Effector memory CD8-positive, alpha-beta T cell (primary cell): ENCODE measurements around the gene SCN9A.

Experiments
- ATAC-seq: fragments of 150-1000 bp; cut with Tn5 transposase; replicated peaks from 2 replicates; pipeline ENCODE4 v1.10.0; 2021; ENCODE audit warnings: mild to moderate bottlenecking, moderate library complexity
- DNase-seq, 3 experiments: peaks; one replicate each; pipeline ENCODE4 v3.0.0; 2021
- H3K27ac Mint-ChIP-seq, 2 donors: one replicate each; pipeline ENCODE4 v1.8.0; 2022; ENCODE audit warnings: mild to moderate bottlenecking in 2 of 2, mixed read lengths in 2 of 2, moderate library complexity in 2 of 2
- H3K27me3 Mint-ChIP-seq, 2 donors: one replicate each; pipeline ENCODE4 v1.8.0; 2022; ENCODE audit warnings: mixed read lengths in 2 of 2
- H3K36me3 Mint-ChIP-seq: one replicate; pipeline ENCODE4 v1.8.0; 2022; ENCODE audit warnings: mild to moderate bottlenecking, moderate library complexity, mixed read lengths; ENCODE audit not compliant: insufficient read depth
- H3K4me1 Mint-ChIP-seq, 2 donors: one replicate each; pipeline ENCODE4 v1.8.0; 2022; ENCODE audit warnings: low read depth in 2 of 2, mixed read lengths in 2 of 2
- H3K4me3 Mint-ChIP-seq, 2 donors: one replicate each; pipeline ENCODE4 v1.8.0; 2022; ENCODE audit warnings: mild to moderate bottlenecking in 2 of 2, mixed read lengths in 2 of 2, moderate library complexity in 2 of 2
- H3K9me3 Mint-ChIP-seq, 2 donors: one replicate each; pipeline ENCODE4 v1.8.0; 2022; ENCODE audit warnings: mixed read lengths in 2 of 2

Gene SCN9A

GRCh38 chr2:166158546-166158945 is 217.2 kb downstream of the SCN9A start:
- ATAC-seq (no peak), DNase-seq (no peak)
- no peak overlapping the region for H3K27ac Mint-ChIP-seq
- no peaks in the 10 kb centered on the region for H3K4me1 Mint-ChIP-seq
- H3K36me3 Mint-ChIP-seq = no peaks in the 10 kb centered on the region
- H3K4me3 Mint-ChIP-seq = no peak overlapping the region
- H3K27me3 Mint-ChIP-seq = peaks cover 5 to 8% of the 10 kb centered on the region in 2 donors
- no peaks in the 10 kb centered on the region for H3K9me3 Mint-ChIP-seq

GRCh38 chr2:166157578-166157977 is 218.2 kb downstream of the SCN9A start:
- Mint-ChIP-seq H3K9me3 (no peaks in the 10 kb centered on the region), H3K4me3 (no peak overlapping the region), H3K27ac (no peak overlapping the region), H3K27me3 (peaks cover 5 to 8% of the 10 kb centered on the region in 2 donors), H3K36me3 (no peaks in the 10 kb centered on the region), H3K4me1 (no peaks in the 10 kb centered on the region)
- ATAC-seq = no peak
- no peak for DNase-seq

GRCh38 chr2:166156985-166157490 is 218.7 kb downstream of the SCN9A start:
- no peaks in the 10 kb centered on the region for H3K9me3 Mint-ChIP-seq
- H3K36me3 Mint-ChIP-seq = no peaks in the 10 kb centered on the region
- H3K27me3 Mint-ChIP-seq = peaks cover 5 to 8% of the 10 kb centered on the region in 2 donors
- no peak overlapping the region for H3K27ac Mint-ChIP-seq
- no peak overlapping the region for H3K4me3 Mint-ChIP-seq
- DNase-seq (no peak), ATAC-seq (no peak)
- H3K4me1 Mint-ChIP-seq = no peaks in the 10 kb centered on the region

DNA sequence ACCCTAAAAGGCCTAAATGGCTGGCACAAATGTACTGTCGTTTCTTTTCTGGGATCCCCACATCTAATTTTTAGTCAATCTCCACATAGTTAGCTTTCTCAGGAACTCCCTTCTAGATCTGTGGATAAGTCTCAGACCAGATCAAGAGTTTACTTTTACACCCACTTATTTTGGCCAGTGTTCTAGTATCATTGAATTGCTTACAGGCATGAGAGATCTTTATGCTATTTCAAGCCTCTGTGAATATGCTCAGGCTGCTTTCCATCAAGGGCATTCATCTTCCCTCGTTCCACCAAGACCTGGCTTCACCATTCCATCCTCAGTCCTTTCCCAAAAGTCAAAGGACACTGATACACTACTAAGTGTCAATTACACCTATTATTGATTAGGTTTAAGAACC is 220.2 kb downstream of the SCN9A start:
- Mint-ChIP-seq H3K27me3 (peaks cover 5 to 8% of the 10 kb centered on the region in 2 donors), H3K4me3 (no peak overlapping the region), H3K4me1 (no peaks in the 10 kb centered on the region), H3K36me3 (no peaks in the 10 kb centered on the region), H3K27ac (no peak overlapping the region), H3K9me3 (no peaks in the 10 kb centered on the region)
- no peak for DNase-seq
- ATAC-seq = no peak

- Mint-ChIP-seq H3K27me3 (peaks cover 5 to 8% of the 10 kb centered on the region in 2 donors), H3K27ac (no peak overlapping the region), H3K9me3 (no peaks in the 10 kb centered on the region), H3K4me3 (no peak overlapping the region), H3K36me3 (no peaks in the 10 kb centered on the region), H3K4me1 (no peaks in the 10 kb centered on the region)
- ATAC-seq (no peak), DNase-seq (no peak)
These were observed 220.9 kb downstream of the SCN9A start for GRCh38 chr2:166154685-166155338.

- ATAC-seq (no peak), DNase-seq (no peak)
- Mint-ChIP-seq H3K36me3 (no peaks in the 10 kb centered on the region), H3K9me3 (no peaks in the 10 kb centered on the region), H3K27ac (no peak overlapping the region), H3K27me3 (peaks cover 0 to 5% of the 10 kb centered on the region in 2 donors), H3K4me3 (no peak overlapping the region), H3K4me1 (no peaks in the 10 kb centered on the region)
These were observed 223.7 kb downstream of the SCN9A start for GRCh38 chr2:166152064-166152463.

DNA sequence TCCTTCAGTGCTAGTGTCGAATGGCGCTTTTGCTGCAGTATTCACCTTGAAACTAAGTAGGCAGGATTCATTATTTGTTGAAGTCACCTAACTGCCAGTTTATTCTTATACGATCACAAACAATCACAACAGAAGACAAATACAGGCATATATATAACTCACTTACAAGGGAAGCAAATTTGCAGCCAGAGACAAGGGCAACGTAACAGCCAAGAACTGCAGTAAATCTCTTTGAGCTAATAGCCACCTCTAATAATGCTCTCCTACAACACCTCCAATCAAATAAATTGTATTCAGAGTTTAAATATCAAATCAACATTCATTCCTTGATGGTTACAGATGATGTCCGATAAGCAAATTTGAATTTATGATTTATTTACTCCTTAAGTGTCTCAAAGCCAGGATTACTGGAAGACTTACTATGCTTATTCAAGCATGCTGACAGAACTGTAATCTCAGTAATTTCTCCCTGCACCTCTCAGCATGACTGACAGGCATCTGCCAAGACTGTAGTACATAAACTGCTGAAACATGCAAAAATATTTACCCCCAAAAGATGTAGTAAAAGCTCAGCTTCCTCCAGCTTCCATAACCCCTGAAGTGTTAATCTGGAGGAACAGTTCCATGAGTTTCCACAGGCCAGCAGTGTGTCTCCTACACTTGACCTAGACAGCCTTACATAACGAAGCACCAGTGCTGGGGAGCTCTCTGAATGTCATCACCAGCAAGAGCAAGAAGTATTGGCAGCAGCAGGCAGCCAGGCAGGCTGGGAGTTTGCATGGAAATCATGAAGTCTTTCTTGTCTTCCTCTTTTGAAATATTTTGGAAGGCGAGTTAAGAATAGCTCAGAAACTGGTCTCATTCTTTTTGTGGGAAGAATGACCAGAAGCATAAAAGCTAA is 227.0 kb downstream of the SCN9A start:
- no peaks in the 10 kb centered on the region for H3K27me3 Mint-ChIP-seq
- H3K36me3 Mint-ChIP-seq = no peaks in the 10 kb centered on the region
- H3K9me3 Mint-ChIP-seq = no peaks in the 10 kb centered on the region
- no peak overlapping the region for H3K27ac Mint-ChIP-seq
- no peaks in the 10 kb centered on the region for H3K4me1 Mint-ChIP-seq
- no peak overlapping the region for H3K4me3 Mint-ChIP-seq
- ATAC-seq = no peak
- DNase-seq = no peak

- Mint-ChIP-seq H3K4me1 (no peaks in the 10 kb centered on the region), H3K4me3 (no peak overlapping the region), H3K27me3 (no peaks in the 10 kb centered on the region), H3K9me3 (no peaks in the 10 kb centered on the region), H3K27ac (no peak overlapping the region), H3K36me3 (no peaks in the 10 kb centered on the region)
- ATAC-seq (no peak), DNase-seq (no peak)
These were observed 227.9 kb downstream of the SCN9A start for GRCh38 chr2:166147883-166148282.
